NCI-H1417 treated with DMSO at 0.1 percent for 48 hours (cell line): ENCODE results near the gene SLC4A4.

Experiments used
- DNase-seq: peaks from one replicate; lab custom pipeline; 2025; lab: John Stamatoyannopoulos, UW

Gene SLC4A4

GRCh38 chr4:71469541-71469940 lies 130.7 kb downstream of the SLC4A4 start:
- no peak for DNase-seq

- DNase-seq: no peak
Observed at GRCh38 chr4:71470524-71470923, 131.7 kb downstream of the SLC4A4 start.

- no peak for DNase-seq
Observed at GRCh38 chr4:71472946-71473345, 134.1 kb downstream of the SLC4A4 start.

GRCh38 chr4:71473541-71474240 lies 134.9 kb downstream of the SLC4A4 start:
- DNase-seq: no peak

- DNase-seq: no peak
Observed at GRCh38 chr4:71474731-71475130, 135.9 kb downstream of the SLC4A4 start.

GRCh38 chr4:71476240-71476639 lies 137.4 kb downstream of the SLC4A4 start:
- no peak for DNase-seq

GRCh38 chr4:71486550-71487343 lies 147.9 kb downstream of the SLC4A4 start:
- no peak for DNase-seq

GRCh38 chr4:71487344-71487920 lies 148.6 kb downstream of the SLC4A4 start:
- no peak for DNase-seq

- DNase-seq: no peak
Observed at GRCh38 chr4:71494539-71494938, 155.7 kb downstream of the SLC4A4 start.

- no peak for DNase-seq
Observed at GRCh38 chr4:71495454-71495853, 156.6 kb downstream of the SLC4A4 start.

- no peak for DNase-seq
Observed at GRCh38 chr4:71497078-71497477, 158.3 kb downstream of the SLC4A4 start.

- DNase-seq: no peak
Observed at GRCh38 chr4:71498002-71498401, 159.2 kb downstream of the SLC4A4 start.

- DNase-seq: no peak
Observed at GRCh38 chr4:71498625-71499024, 159.8 kb downstream of the SLC4A4 start.

- DNase-seq: no peak
Observed at GRCh38 chr4:71501992-71502391, 163.2 kb downstream of the SLC4A4 start.

GRCh38 chr4:71518283-71518989 lies 179.6 kb downstream of the SLC4A4 start:
- DNase-seq: no peak

- DNase-seq: no peak
Observed at GRCh38 chr4:71520308-71520707, 181.5 kb downstream of the SLC4A4 start.

- no peak for DNase-seq
Observed at GRCh38 chr4:71520850-71521249, 182.0 kb downstream of the SLC4A4 start.

- no peak for DNase-seq
Observed at GRCh38 chr4:71524756-71525155, 185.9 kb downstream of the SLC4A4 start.

- no peak for DNase-seq
Observed at GRCh38 chr4:71526637-71527406, 188.0 kb downstream of the SLC4A4 start.

- no peak for DNase-seq
Observed at GRCh38 chr4:71532407-71532806, 193.6 kb downstream of the SLC4A4 start.

- no peak for DNase-seq
Observed at GRCh38 chr4:71533121-71533520, 194.3 kb downstream of the SLC4A4 start.
